Left renal pelvis (tissue), 4 donors: Measurements from ENCODE around the gene C21orf58. TPM values are rescaled to one million over a fixed set of nuclear protein-coding genes. Genes with fewer than 3 reads are reported as not detected.
"Not testable (repeated sequence)": the region's sequence is repeated elsewhere in the genome, so short reads cannot be mapped to it uniquely, and the experiment has no call there.

Experiments used
- DNase-seq, 4 donors: peaks; one replicate each; pipeline ENCODE4 v3.0.0-alpha.2; 2013; ENCODE audit warnings: low read depth in 4 of 4, low spot score in 3 of 4
- polyA plus RNA-seq, 4 donors: library from polyadenylated mRNA; unstranded; fragments of 120-200 nt; gene quantifications; one replicate each; pipeline ENCODE4 v1.2.1, GENCODE V29; 2013; ENCODE audit not compliant: insufficient read length in 4 of 4

Gene C21orf58
- 10 to 100 TPM in 2 of 4 donors, 1 to 10 TPM in 2; 7.8 to 23.4 (median 10.0) TPM for polyA plus RNA-seq

GRCh38 chr21:46323710-46324389 lies at the start of gene C21orf58, which contains the start of gene PCNT:
C21orf58 (minus strand) TSS chr21:46323870; CDS start chr21:46322738, 1,132 bp downstream.
PCNT (plus strand) TSS chr21:46324156; CDS start chr21:46324229, 73 bp downstream.
- peak; percentile 91 to 92 (median 91) for DNase-seq

GRCh38 chr21:46372947-46373346 lies 49.3 kb upstream of the C21orf58 start:
- DNase-seq, result not testable (repeated sequence)

GRCh38 chr21:46372014-46372485 lies 48.4 kb upstream of the C21orf58 start:
- no peak for DNase-seq

GRCh38 chr21:46371204-46372013 lies 47.7 kb upstream of the C21orf58 start:
- no peak for DNase-seq

- no peak for DNase-seq
Observed at GRCh38 chr21:46369520-46370235, 46.0 kb upstream of the C21orf58 start.

- DNase-seq, result no peak
Observed at GRCh38 chr21:46368533-46369285, 45.0 kb upstream of the C21orf58 start.

GRCh38 chr21:46366966-46367365 lies 43.3 kb upstream of the C21orf58 start:
- no peak for DNase-seq

GRCh38 chr21:46366561-46366960 lies 42.9 kb upstream of the C21orf58 start:
- no peak for DNase-seq

GRCh38 chr21:46366091-46366490 lies 42.4 kb upstream of the C21orf58 start:
- no peak for DNase-seq

GRCh38 chr21:46363698-46364097 lies 40.0 kb upstream of the C21orf58 start:
- no peak for DNase-seq

GRCh38 chr21:46362946-46363345 lies 39.3 kb upstream of the C21orf58 start:
- no peak for DNase-seq

- peak in 1 of 4 donors; percentile 39 for DNase-seq
Observed at GRCh38 chr21:46361935-46362334, 38.3 kb upstream of the C21orf58 start.

- no peak for DNase-seq
Observed at GRCh38 chr21:46361176-46361575, 37.5 kb upstream of the C21orf58 start.

GRCh38 chr21:46357684-46358425 lies 34.2 kb upstream of the C21orf58 start:
- DNase-seq, result no peak

- DNase-seq, result no peak
Observed at GRCh38 chr21:46357335-46357604, 33.6 kb upstream of the C21orf58 start.

- no peak for DNase-seq
Observed at GRCh38 chr21:46356494-46357334, 33.0 kb upstream of the C21orf58 start.

GRCh38 chr21:46356005-46356338 lies 32.3 kb upstream of the C21orf58 start:
- no peak for DNase-seq

GRCh38 chr21:46355161-46356004 lies 31.7 kb upstream of the C21orf58 start:
- no peak for DNase-seq
